Erythroblast (primary cell): ENCODE data around the gene LIN54.

Source experiments
- GATA1 ChIP-seq: IDR thresholded peaks from 2 replicates; pipeline ENCODE4 v1.6.1; 2011; ENCODE audit warnings: low read depth, mild to moderate bottlenecking, control low read depth, low read length, moderate library complexity
- POLR2A ChIP-seq: IDR thresholded peaks from 2 replicates; pipeline ENCODE4 v1.6.1; 2011; ENCODE audit warnings: mild to moderate bottlenecking, low read length

DNA sequence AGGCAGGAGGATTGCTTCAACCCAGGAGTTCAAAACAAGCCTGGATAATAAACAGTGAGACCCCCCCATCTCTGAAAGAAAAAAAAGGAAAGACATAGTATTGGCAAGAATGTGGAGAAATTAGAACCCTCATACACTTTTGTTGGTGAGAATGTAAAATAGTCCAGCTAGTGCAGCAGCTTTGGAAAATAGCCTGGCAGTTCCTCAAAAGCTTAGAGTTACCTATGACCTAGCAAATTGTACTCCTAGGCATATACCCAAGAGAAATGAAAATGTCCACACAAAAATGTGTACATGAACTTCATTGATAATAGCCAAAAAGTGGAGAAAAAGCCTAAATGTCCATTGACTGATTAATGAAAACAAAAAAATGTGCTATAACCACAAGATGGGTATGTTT lies 88.8 kb downstream of the LIN54 start:
- no peak for TF ChIP-seq POLR2A
- TF ChIP-seq GATA1 = no peak
